NT2/D1 (cell line): ENCODE measurements around the gene RELB.

ENCODE experiments used
- SUZ12 ChIP-seq: IDR thresholded peaks from 2 replicates; pipeline ENCODE4 v1.6.1; 2011; ENCODE audit not compliant: insufficient read length, insufficient read depth; ENCODE audit errors: extremely low read depth
- YY1 ChIP-seq: IDR thresholded peaks from 2 replicates; pipeline ENCODE4 v1.6.1; 2011; ENCODE audit not compliant: insufficient read length, insufficient read depth
- ZNF274 ChIP-seq: IDR thresholded peaks from 2 replicates; pipeline ENCODE4 v1.6.1; 2011; ENCODE audit warnings: mild to moderate bottlenecking, low read depth, low read length

GRCh38 chr19:44992336-44993163 lies 8.7 kb upstream of the RELB start:
- TF ChIP-seq YY1, result no peak
- TF ChIP-seq ZNF274, result no peak
- TF ChIP-seq SUZ12, result no peak
